ENCODE results near the gene TLX2. TPM values are rescaled to one million over a fixed set of nuclear protein-coding genes. Genes with fewer than 3 reads are reported as not detected.

Gene TLX2
- total and polyA plus RNA-seq, 2 of the 13 experiments (the other 11 are each of a cell fraction or from before 2014, with no cell fraction given): 0.05 to 0.20 TPM

DNA sequence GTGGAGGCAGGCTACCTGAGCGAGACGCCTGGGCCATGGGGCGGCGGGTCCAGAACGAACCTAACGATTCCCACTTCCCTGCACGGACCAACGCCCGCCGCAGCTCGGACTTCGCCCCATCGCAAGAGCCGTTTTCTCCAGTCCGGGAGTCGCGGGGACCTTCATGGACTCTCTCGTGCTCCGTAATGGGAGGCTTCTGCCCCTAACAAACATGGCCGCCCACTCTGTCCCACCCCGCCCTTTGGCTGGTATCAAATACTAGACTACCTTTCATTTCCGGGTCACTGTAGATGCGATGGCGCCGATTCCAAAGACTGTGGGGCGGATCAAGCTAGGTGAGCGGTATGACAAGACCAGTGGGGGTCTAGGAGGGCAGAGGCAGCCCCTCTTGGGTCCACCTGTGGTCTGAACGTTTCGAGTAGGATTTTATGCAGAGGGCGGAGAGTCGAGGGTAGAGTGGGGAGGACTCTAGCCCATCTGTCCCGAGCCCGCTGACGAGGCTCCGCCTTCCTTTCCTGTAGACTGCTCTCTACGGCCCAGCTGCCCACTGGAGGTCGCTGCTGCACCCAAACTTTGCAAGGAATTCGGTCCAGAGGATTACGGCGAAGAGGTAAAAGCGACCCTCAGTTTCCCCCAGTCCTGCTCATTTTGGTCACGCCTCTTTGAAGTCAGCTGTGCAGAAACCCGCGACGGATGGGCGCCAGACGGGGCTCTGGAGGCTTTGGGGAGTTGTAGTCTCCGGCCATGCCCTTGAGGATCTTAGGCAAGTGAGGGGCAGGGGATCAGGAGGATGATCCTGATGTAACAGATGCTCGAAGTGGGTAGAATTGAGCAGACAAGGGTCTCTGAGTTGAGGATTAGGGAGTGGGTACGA is 31.2 kb upstream of the TLX2 start, which contains the start of the genes CCDC142 and TTC31 (continued):
- TF ChIP-seq, protein P1, sequence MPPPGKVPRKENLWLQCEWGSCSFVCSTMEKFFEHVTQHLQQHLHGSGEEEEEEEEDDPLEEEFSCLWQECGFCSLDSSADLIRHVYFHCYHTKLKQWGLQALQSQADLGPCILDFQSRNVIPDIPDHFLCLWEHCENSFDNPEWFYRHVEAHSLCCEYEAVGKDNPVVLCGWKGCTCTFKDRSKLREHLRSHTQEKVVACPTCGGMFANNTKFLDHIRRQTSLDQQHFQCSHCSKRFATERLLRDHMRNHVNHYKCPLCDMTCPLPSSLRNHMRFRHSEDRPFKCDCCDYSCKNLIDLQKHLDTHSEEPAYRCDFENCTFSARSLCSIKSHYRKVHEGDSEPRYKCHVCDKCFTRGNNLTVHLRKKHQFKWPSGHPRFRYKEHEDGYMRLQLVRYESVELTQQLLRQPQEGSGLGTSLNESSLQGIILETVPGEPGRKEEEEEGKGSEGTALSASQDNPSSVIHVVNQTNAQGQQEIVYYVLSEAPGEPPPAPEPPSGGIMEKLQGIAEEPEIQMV (CRISPR knock-in tag; IDR thresholded peaks at IDR 0.05; ENCODE audit: low read depth): peak; percentile 97; the same call in 1 of the 2 replicates
- TF ChIP-seq ZZZ3 (CRISPR knock-in tag; IDR thresholded peaks at IDR 0.05; ENCODE audit: borderline replicate concordance): no peak
- TF ChIP-seq ZNF598 (CRISPR knock-in tag; IDR thresholded peaks at IDR 0.05; ENCODE audit: borderline replicate concordance): no peak
- TF ChIP-seq, protein P2, sequence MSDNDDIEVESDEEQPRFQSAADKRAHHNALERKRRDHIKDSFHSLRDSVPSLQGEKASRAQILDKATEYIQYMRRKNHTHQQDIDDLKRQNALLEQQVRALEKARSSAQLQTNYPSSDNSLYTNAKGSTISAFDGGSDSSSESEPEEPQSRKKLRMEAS (IDR thresholded peaks at IDR 0.05): peak; percentile 88
- TF ChIP-seq MZF1 (CRISPR knock-in tag; IDR thresholded peaks at IDR 0.05; ENCODE audit: borderline replicate concordance): no peak
- no peak for TF ChIP-seq ZNF256 (CRISPR knock-in tag; conservative IDR thresholded peaks at IDR 0.05)
- no peak for TF ChIP-seq ZNF790 (CRISPR knock-in tag; IDR thresholded peaks at IDR 0.05; ENCODE audit: borderline replicate concordance)
- peak; percentile 98 for TF ChIP-seq GABPB1 (CRISPR knock-in tag; IDR thresholded peaks at IDR 0.05)
- no peak for TF ChIP-seq ZFYVE20 (CRISPR knock-in tag; IDR thresholded peaks at IDR 0.05; ENCODE audit: borderline replicate concordance, low read depth)
- TF ChIP-seq HOXA9 (CRISPR knock-in tag; IDR thresholded peaks at IDR 0.05; ENCODE audit: borderline replicate concordance): peak; percentile 88; the same call in 1 of the 2 replicates
- TF ChIP-seq, protein P3, sequence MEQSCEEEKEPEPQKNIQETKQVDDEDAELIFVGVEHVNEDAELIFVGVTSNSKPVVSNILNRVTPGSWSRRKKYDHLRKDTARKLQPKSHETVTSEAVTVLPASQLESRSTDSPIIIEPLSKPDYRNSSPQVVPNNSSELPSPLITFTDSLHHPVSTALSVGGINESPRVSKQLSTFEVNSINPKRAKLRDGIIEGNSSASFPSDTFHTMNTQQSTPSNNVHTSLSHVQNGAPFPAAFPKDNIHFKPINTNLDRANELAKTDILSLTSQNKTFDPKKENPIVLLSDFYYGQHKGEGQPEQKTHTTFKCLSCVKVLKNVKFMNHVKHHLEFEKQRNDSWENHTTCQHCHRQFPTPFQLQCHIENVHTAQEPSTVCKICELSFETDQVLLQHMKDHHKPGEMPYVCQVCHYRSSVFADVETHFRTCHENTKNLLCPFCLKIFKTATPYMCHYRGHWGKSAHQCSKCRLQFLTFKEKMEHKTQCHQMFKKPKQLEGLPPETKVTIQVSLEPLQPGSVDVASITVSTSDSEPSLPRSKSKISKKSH (CRISPR knock-in tag; IDR thresholded peaks at IDR 0.05; ENCODE audit: borderline replicate concordance): peak; percentile 66; the same call in 1 of the 2 replicates
- TF ChIP-seq, protein P4, sequence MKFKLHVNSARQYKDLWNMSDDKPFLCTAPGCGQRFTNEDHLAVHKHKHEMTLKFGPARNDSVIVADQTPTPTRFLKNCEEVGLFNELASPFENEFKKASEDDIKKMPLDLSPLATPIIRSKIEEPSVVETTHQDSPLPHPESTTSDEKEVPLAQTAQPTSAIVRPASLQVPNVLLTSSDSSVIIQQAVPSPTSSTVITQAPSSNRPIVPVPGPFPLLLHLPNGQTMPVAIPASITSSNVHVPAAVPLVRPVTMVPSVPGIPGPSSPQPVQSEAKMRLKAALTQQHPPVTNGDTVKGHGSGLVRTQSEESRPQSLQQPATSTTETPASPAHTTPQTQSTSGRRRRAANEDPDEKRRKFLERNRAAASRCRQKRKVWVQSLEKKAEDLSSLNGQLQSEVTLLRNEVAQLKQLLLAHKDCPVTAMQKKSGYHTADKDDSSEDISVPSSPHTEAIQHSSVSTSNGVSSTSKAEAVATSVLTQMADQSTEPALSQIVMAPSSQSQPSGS (CRISPR knock-in tag; IDR thresholded peaks at IDR 0.05): peak; percentile 49
- TF ChIP-seq HOXD1 (CRISPR knock-in tag; IDR thresholded peaks at IDR 0.05): peak; percentile 50; the same call in 1 of the 2 replicates
- TF ChIP-seq HOXA5 (CRISPR knock-in tag; IDR thresholded peaks at IDR 0.05): peak; percentile 83
- TF ChIP-seq, protein P5, sequence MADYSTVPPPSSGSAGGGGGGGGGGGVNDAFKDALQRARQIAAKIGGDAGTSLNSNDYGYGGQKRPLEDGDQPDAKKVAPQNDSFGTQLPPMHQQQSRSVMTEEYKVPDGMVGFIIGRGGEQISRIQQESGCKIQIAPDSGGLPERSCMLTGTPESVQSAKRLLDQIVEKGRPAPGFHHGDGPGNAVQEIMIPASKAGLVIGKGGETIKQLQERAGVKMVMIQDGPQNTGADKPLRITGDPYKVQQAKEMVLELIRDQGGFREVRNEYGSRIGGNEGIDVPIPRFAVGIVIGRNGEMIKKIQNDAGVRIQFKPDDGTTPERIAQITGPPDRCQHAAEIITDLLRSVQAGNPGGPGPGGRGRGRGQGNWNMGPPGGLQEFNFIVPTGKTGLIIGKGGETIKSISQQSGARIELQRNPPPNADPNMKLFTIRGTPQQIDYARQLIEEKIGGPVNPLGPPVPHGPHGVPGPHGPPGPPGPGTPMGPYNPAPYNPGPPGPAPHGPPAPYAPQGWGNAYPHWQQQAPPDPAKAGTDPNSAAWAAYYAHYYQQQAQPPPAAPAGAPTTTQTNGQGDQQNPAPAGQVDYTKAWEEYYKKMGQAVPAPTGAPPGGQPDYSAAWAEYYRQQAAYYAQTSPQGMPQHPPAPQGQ (CRISPR knock-in tag; IDR thresholded peaks at IDR 0.05; ENCODE audit: borderline replicate concordance): no peak
- TF ChIP-seq KLF12 (CRISPR knock-in tag; IDR thresholded peaks at IDR 0.05; ENCODE audit: borderline replicate concordance): peak; percentile 96
- peak; percentile 91 for TF ChIP-seq FOXC1 (CRISPR knock-in tag; IDR thresholded peaks at IDR 0.05; ENCODE audit: borderline replicate concordance)
- TF ChIP-seq, protein P6, sequence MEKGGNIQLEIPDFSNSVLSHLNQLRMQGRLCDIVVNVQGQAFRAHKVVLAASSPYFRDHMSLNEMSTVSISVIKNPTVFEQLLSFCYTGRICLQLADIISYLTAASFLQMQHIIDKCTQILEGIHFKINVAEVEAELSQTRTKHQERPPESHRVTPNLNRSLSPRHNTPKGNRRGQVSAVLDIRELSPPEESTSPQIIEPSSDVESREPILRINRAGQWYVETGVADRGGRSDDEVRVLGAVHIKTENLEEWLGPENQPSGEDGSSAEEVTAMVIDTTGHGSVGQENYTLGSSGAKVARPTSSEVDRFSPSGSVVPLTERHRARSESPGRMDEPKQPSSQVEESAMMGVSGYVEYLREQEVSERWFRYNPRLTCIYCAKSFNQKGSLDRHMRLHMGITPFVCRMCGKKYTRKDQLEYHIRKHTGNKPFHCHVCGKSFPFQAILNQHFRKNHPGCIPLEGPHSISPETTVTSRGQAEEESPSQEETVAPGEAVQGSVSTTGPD (CRISPR knock-in tag; IDR thresholded peaks at IDR 0.05): 0 out of 2 replicates have a peak, but pooled peaks have one; percentile 5
- TF ChIP-seq ZNF709 (CRISPR knock-in tag; IDR thresholded peaks at IDR 0.05): peak; percentile 68; the same call in 1 of the 2 replicates
- TF ChIP-seq KAT8 (CRISPR knock-in tag; IDR thresholded peaks at IDR 0.05): peak; percentile 98

All from HepG2 (cell line).